Esophagus squamous epithelium (tissue), 5 donors: ENCODE data around the gene PRR33. TPM values are rescaled to one million over a fixed set of nuclear protein-coding genes. Genes with fewer than 3 reads are reported as not detected.

ENCODE experiments used
- DNase-seq: peaks from one replicate; lab custom pipeline; 2025; lab: John Stamatoyannopoulos, UW
- H3K27ac ChIP-seq, 4 donors: fragments of 200-600 bp; sonication (generic); one replicate each; pipeline ENCODE4 v1.5.1; 2016 to 2019; ENCODE audit warnings: mild to moderate bottlenecking in 1 of 4
- H3K27me3 ChIP-seq, 4 donors: fragments of 200-600 bp; sonication (generic); 1 replicate in 3 of 4; 2 replicates in 1 of 4; pipeline versions ENCODE4 v1.5.1 to v1.6.0; 2017 to 2021; ENCODE audit warnings: antibody characterized with exemption in 1 of 4
- H3K36me3 ChIP-seq, 3 donors: fragments of 200-600 bp; sonication (generic); one replicate each; pipeline ENCODE4 v1.5.1; 2016 to 2019
- H3K4me1 ChIP-seq, 3 donors: fragments of 200-600 bp; sonication (generic); one replicate each; pipeline ENCODE4 v1.5.1; 2017 to 2019
- H3K4me3 ChIP-seq, 4 donors: fragments of 200-600 bp; sonication (generic); 1 replicate in 3 of 4; 2 replicates in 1 of 4; pipeline ENCODE4 v1.5.1; 2016 to 2019; ENCODE audit warnings: mild to moderate bottlenecking in 2 of 4, moderate library complexity in 1 of 4
- H3K9me3 ChIP-seq, 3 donors: fragments of 200-600 bp; sonication (generic); one replicate each; pipeline ENCODE4 v1.5.1; 2016 to 2019
- CTCF ChIP-seq, 6 experiments: fragments of 450-650 bp in 4 of 6; fragments of 200-600 bp in 2 of 6; sonication (generic) in 2 of 6; IDR thresholded peaks; one replicate each; pipeline ENCODE4 v1.5.1; 2016 to 2019; ENCODE audit warnings: antibody characterized with exemption in 6 of 6, mild to moderate bottlenecking in 4 of 6, moderate library complexity in 4 of 6
- POLR2A ChIP-seq, 4 donors: fragments of 450-650 bp; IDR thresholded peaks; one replicate each; pipeline ENCODE4 v1.6.1; 2017; ENCODE audit warnings: antibody characterized with exemption in 4 of 4, mild to moderate bottlenecking in 4 of 4, moderate library complexity in 3 of 4
- WGBS, 2 donors: methylation state at CpG; one replicate each; pipeline ENCODE4 v1.1.5; 2018; 5-methylcytosine and 5-hydroxymethylcytosine counted together
- intact Hi-C: fragments of 100-400 bp; cut with DNase I; formaldehyde crosslinking; loops from one replicate; pipeline ENCODE4 v1.15.0; 2022
- total RNA-seq, 4 donors: library from RNA; depleted of rRNA; stranded (reverse); fragments of >200 nt; gene quantifications; one replicate each; pipeline ENCODE4 v1.1.0, GENCODE V29; 2016
- donor health status: DM: yes; HTN: yes; CAD: no.

Gene PRR33
- total RNA-seq, 4 donors from 2014 or later, result not detected

- DNase-seq, result no peak
- 80% methylated on average over 7 to 13 of the region's 18 CpGs for WGBS, 2 donors
- no peaks in the 10 kb centered on the region for H3K36me3 ChIP-seq
- H3K9me3 ChIP-seq, result no peaks in the 10 kb centered on the region
- H3K27ac ChIP-seq, result no peak overlapping the region
- intact Hi-C loops, result no loop called here
- H3K4me3 ChIP-seq, result no peak overlapping the region
- no peak for TF ChIP-seq CTCF (IDR thresholded peaks at IDR 0.05)
- no peak for TF ChIP-seq POLR2A (IDR thresholded peaks at IDR 0.05)
- H3K27me3 ChIP-seq, result peaks cover 0 to 21% (median 0%) of the 10 kb centered on the region in 4 donors
- peaks cover 0 to 20% (median 0%) of the 10 kb centered on the region in 3 donors for H3K4me1 ChIP-seq
These were observed 42.0 kb upstream of the PRR33 start for GRCh38 chr11:1933416-1934334.

- intact Hi-C loops, result no loop called here
- TF ChIP-seq POLR2A (IDR thresholded peaks at IDR 0.05) (no peak), CTCF (IDR thresholded peaks at IDR 0.05) (no peak)
- no peaks in the 10 kb centered on the region for H3K9me3 ChIP-seq
- peaks cover 0 to 13% (median 0%) of the 10 kb centered on the region in 4 donors for H3K27me3 ChIP-seq
- no peaks in the 10 kb centered on the region for H3K36me3 ChIP-seq
- H3K4me1 ChIP-seq, result peaks cover 0 to 25% (median 5%) of the 10 kb centered on the region in 3 donors
- no peak overlapping the region for H3K4me3 ChIP-seq
- 93 to 94% methylated on average over 4 of the region's 4 CpGs for WGBS, 2 donors
- no peak overlapping the region for H3K27ac ChIP-seq
- DNase-seq, result no peak
These were observed 41.0 kb upstream of the PRR33 start for GRCh38 chr11:1932681-1933080.

- H3K27ac ChIP-seq, result no peak overlapping the region
- intact Hi-C loops, result no loop called here
These were observed 40.4 kb upstream of the PRR33 start for GRCh38 chr11:1932105-1932480.

GRCh38 chr11:1931341-1932104 lies 39.8 kb upstream of the PRR33 start:
- no peaks in the 10 kb centered on the region for H3K36me3 ChIP-seq
- H3K4me3 ChIP-seq, result no peak overlapping the region
- peaks cover 0 to 1% (median 0%) of the 10 kb centered on the region in 4 donors for H3K27me3 ChIP-seq
- H3K27ac ChIP-seq, result peak overlapping the region in 2 of 4 donors; percentile 25 to 50
- intact Hi-C loops, result no loop called here
- no peak for DNase-seq
- WGBS, 2 donors, result 28 to 33% methylated on average over 17 to 18 of the region's 18 CpGs
- no peaks in the 10 kb centered on the region for H3K9me3 ChIP-seq
- no peak for TF ChIP-seq POLR2A (IDR thresholded peaks at IDR 0.05)
- H3K4me1 ChIP-seq, result peaks cover 0 to 36% (median 5%) of the 10 kb centered on the region in 3 donors

More at GRCh38 chr11:1932105-1932480, 40.4 kb upstream of the PRR33 start:
- peaks cover 0 to 7% (median 0%) of the 10 kb centered on the region in 4 donors for H3K27me3 ChIP-seq
- no peak for DNase-seq
- H3K4me1 ChIP-seq, result peaks cover 0 to 31% (median 5%) of the 10 kb centered on the region in 3 donors
- no peak overlapping the region for H3K4me3 ChIP-seq
- 75 to 84% methylated on average over 5 to 7 of the region's 11 CpGs for WGBS, 2 donors
- no peaks in the 10 kb centered on the region for H3K9me3 ChIP-seq
- TF ChIP-seq CTCF (IDR thresholded peaks at IDR 0.05), result no peak
- H3K36me3 ChIP-seq, result no peaks in the 10 kb centered on the region

GRCh38 chr11:1930462-1930830 lies 38.8 kb upstream of the PRR33 start:
- no peak overlapping the region for H3K4me3 ChIP-seq
- DNase-seq, result no peak
- H3K9me3 ChIP-seq, result no peaks in the 10 kb centered on the region
- peaks cover 0 to 47% (median 5%) of the 10 kb centered on the region in 3 donors for H3K4me1 ChIP-seq
- no peaks in the 10 kb centered on the region for H3K27me3 ChIP-seq
- WGBS, 2 donors, result 78 to 79% methylated on average over 9 of the region's 9 CpGs
- TF ChIP-seq POLR2A (IDR thresholded peaks at IDR 0.05) (no peak), CTCF (IDR thresholded peaks at IDR 0.05) (no peak)
- intact Hi-C loops, result no loop called here
- no peak overlapping the region for H3K27ac ChIP-seq
- no peaks in the 10 kb centered on the region for H3K36me3 ChIP-seq
